ENCODE results near the gene CERT1.

CERT1 gene

DNA sequence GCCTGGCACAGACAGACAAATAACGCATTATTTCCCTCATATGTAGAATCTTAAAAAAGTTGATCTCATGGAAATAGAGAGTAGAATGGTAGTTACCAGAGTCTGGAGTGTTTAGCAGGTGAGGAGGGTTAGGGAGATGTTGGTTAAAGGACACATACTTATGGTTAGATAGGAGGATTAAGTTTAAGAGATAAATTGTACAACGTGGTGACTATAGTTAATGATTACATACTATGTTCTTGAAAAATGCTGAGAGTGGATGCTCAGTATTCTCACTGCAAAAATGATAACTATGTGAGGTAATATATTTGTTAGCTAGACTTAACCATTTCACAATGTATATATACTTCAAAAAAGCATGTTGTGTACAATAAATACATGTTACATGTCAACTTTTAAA lies 38.0 kb downstream of the CERT1 start:
- no peak for DNase-seq (ENCODE audit: low read depth in 2 of 2)

GRCh38 chr5:75472973-75473372 lies 38.5 kb downstream of the CERT1 start:
- DNase-seq (ENCODE audit: low read depth in 2 of 2): no peak

DNA sequence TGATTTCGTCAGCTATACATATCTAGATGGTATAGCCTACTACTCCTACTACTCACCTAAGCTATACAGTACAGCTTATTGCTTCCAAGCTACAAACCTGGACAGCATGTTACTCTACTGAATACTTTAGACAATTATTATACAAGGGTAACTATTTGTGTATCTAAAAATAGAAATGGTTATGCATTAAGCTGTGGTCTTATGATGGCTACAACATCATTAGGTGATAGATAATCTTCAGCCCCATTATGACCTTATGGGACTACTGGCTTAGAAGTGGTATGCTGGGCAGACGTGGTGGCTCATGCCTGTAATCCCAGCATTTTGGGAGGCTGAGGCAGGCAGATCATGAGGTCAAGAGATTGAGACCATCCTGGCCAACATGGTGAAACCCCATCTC lies 40.2 kb downstream of the CERT1 start:
- DNase-seq (ENCODE audit: low read depth in 2 of 2): no peak

DNA sequence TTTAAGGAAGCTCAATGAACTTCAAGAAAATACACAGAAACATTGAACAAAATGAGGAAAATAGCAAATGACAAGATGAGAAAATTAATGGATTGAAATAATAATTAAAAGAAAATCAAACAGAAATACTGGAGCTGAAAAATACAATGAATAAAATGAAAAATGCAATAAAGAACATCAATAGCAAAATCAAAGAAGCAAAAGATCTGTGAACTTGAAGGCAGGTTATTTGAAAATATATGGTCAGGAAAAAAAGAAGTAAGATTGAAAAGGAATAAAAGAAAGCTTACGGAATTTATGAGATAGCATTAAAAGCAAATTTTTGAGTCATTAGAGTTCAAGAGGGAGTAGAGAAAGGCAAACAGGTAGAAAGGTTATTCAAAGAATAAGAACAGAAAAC lies 42.4 kb downstream of the CERT1 start:
- DNase-seq (ENCODE audit: low read depth in 2 of 2): no peak

DNA sequence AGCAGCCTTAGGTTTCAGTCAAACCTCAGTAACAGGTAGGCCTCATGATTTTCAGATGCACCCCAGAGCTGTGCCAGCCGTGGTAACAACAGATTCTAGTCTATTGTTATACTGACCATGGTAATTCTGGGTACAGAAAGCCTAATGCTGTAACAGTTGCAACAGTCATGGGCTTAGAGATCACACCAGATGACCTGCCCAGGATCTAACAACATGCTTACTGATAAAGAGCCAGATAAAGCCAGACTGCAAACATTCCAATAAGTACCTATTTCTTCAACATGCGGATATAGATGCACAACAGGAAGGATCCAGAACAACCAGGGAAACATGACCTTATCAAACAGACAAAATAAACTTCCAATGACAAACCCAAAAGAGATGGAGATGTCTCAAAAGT lies 42.8 kb downstream of the CERT1 start:
- no peak for DNase-seq (ENCODE audit: low read depth in 2 of 2)

- DNase-seq (ENCODE audit: low read depth in 2 of 2): no peak
Observed at GRCh38 chr5:75466006-75466716, 45.3 kb downstream of the CERT1 start.

GRCh38 chr5:75465480-75465879 lies 45.9 kb downstream of the CERT1 start:
- no peak for DNase-seq (ENCODE audit: low read depth in 2 of 2)

- DNase-seq (ENCODE audit: low read depth in 2 of 2): no peak
Observed at GRCh38 chr5:75463726-75464125, 47.7 kb downstream of the CERT1 start.

DNA sequence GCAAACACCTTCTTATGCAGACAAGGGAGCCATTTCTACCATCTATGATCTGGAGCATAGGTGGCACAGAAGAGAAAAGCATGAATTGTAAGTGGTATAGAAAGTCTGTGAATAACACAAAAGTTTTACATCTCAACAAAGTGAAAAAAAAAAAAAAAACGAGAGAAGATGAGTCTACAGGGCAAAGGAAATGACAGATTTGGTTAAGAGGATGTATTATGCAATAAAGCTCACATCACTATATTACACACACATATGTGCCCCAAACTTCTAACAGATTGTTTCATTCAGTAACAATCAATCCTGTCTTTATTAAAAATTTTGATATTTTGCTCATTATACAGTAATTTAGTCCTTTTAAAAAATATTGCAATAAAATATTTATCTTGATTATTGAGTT lies 49.8 kb downstream of the CERT1 start:
- peak in 1 of 2 experiments; percentile 12 for DNase-seq (ENCODE audit: low read depth in 2 of 2)

GRCh38 chr5:75460942-75461610 lies 50.4 kb downstream of the CERT1 start:
- DNase-seq (ENCODE audit: low read depth in 2 of 2): no peak

DNA sequence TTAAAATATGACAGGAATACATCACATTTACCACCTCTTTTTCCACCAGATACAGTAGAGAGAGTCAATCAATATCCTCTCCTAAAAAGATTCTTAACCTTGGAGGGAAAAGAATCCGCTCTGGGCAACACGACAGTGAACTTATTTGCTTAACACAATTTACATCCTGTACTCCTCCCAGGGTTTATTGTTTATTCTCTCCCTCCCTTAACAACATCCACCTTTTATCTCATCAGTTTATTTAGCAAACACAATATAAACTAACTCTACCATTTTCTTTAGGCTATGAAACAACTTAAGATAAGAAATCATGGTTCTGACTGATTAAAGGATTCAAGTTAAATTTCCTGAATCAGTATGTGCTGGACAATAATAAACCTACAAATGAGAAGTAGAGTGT lies 50.9 kb downstream of the CERT1 start:
- DNase-seq (ENCODE audit: low read depth in 2 of 2): no peak

- DNase-seq (ENCODE audit: low read depth in 2 of 2): no peak
Observed at GRCh38 chr5:75457691-75458090, 53.7 kb downstream of the CERT1 start.

DNA sequence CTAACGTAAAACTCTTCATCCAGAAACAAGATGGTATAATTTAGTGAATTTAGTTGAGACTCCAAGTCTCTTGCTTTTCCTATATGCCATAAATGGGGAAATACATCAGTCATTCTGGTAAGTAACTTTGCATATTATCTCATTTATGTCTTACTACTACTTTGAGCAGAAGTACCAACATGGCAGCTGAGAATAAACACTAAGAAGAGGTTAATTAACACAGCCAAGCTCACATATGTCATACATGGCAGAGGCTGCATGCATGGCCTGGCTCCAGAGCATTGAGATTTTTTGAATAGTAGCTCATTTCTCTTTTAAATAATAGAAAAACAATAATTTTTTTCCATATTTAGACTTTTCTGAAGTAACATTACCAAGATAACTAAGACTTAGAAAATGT lies 54.3 kb downstream of the CERT1 start:
- DNase-seq (ENCODE audit: low read depth in 2 of 2): no peak

DNA sequence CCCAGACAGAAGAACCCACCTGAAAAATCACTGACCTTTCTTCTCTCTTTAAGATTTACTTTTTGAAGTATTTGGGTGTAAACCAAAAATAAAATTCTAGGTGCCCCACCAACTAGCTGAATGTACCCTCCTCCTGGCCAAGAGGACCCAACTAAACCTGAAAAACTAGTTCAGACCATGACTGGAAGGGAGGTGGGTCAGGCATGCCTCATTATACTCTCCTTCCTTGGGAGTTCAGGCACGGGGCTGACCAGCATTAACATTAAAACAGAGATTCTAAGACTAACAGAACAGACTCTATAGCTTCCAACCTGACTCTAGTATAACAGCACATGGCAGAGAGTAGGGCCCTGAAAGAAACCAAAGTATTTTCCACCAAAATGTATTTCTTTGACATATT lies 61.4 kb downstream of the CERT1 start:
- no peak for DNase-seq (ENCODE audit: low read depth in 2 of 2)

DNA sequence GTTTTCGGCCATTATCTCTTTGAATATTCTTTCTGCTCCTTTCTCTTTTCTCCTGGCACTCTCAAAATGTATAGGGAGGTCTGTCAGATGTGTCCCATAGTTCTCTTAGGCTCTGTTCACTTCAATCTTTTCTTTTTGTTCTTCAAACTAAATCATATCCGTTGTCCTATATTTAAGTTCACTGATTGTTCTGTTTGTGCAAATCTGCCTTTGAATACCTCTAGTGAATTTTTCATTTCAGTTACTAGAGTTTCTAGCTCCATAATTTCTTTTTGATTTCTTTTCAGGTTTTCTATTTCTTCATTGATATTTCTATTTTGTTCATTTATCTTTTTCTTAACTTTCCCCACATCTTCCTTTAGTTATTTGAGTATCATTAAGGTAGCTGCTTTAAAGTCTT lies 65.4 kb downstream of the CERT1 start:
- no peak for DNase-seq (ENCODE audit: low read depth in 2 of 2)

DNA sequence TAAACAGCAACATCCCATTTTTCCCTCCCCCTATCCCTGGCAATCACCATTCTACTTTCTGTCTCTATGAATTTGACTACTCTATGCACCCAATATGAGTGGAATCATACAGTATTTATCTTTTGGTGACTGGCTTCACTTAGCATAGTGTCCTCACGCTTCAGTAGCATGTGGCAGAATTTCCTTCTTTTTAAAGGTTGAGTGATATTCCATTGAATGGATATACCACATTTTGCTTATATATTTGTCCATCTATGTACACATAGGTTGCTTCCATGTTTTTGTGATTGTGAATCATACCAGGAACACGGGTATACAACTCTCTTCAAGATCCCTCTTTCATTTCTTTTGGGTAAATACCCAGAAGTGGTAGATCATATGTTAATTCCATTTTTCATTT lies 69.9 kb downstream of the CERT1 start:
- DNase-seq (ENCODE audit: low read depth in 2 of 2): no peak

- no peak for DNase-seq (ENCODE audit: low read depth in 2 of 2)
Observed at GRCh38 chr5:75439276-75439675, 72.2 kb downstream of the CERT1 start.

DNA sequence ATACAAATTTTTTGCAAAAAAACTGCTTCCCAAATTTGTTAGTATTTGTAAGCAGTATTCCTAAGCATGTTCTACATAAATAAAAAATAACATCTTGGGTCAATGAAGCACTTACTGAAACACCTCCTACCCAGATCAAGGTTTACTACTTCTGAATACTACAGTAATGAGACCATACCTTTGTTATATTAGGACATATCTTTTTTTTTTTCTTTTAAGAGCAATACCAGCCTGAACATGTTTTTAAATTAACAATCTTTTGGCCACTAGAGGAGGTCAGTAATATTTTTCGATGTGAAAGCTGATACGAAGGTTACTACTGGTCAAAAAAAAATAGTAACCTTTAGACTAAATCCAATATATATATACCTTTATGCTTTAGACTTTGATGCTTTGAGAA lies 72.7 kb downstream of the CERT1 start:
- no peak for DNase-seq (ENCODE audit: low read depth in 2 of 2)

- peak; percentile 8 for DNase-seq (ENCODE audit: low read depth in 2 of 2)
Observed at GRCh38 chr5:75435096-75435495, 76.3 kb downstream of the CERT1 start.

DNA sequence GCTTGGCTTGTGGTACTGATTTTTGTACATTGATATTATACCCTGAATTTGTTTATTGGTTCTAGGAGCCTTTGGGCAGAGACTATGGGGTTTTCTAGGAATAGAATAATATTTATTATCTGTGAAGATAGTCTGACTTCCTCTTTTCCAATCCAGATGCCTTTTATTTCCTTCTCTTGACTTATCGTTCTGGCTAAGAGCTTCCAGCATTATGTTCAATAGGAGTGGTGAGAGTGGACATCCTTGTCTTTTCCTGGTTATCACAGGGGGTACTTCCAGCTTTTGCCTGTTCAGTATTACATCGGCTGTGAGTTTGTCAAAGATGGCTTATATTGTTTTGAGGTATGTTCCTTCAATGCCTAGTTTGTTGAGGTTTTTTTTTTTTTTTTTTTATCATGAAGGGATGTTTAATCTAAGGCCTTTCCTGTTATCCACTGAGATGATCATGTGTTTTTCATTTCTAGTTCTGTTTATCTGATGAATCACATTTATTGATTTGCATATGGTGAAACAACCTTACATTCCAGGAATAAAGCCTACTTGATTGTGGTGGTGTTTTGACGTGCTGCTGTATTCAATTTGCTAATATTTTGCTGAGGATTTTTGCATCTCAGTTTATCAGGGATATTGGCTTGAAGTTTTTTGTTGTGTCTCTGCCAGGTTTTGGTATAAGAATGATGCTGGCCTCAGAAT lies 77.5 kb downstream of the CERT1 start:
- DNase-seq (ENCODE audit: low read depth in 2 of 2): peak; percentile 29

GRCh38 chr5:75414241-75414640 lies 97.2 kb downstream of the CERT1 start:
- DNase-seq (ENCODE audit: low read depth in 2 of 2): no peak

- peak; percentile 14 to 18 for DNase-seq (ENCODE audit: low read depth in 2 of 2)
Observed at GRCh38 chr5:75412111-75412990, 99.1 kb downstream of the CERT1 start.

Measured in fibroblast of skin of left quadriceps (primary cell).